ENCODE data around the gene IGSF9.

GRCh38 chr1:159938905-159939677 is 6.3 kb downstream of the IGSF9 start:
- TF ChIP-seq, protein P1, sequence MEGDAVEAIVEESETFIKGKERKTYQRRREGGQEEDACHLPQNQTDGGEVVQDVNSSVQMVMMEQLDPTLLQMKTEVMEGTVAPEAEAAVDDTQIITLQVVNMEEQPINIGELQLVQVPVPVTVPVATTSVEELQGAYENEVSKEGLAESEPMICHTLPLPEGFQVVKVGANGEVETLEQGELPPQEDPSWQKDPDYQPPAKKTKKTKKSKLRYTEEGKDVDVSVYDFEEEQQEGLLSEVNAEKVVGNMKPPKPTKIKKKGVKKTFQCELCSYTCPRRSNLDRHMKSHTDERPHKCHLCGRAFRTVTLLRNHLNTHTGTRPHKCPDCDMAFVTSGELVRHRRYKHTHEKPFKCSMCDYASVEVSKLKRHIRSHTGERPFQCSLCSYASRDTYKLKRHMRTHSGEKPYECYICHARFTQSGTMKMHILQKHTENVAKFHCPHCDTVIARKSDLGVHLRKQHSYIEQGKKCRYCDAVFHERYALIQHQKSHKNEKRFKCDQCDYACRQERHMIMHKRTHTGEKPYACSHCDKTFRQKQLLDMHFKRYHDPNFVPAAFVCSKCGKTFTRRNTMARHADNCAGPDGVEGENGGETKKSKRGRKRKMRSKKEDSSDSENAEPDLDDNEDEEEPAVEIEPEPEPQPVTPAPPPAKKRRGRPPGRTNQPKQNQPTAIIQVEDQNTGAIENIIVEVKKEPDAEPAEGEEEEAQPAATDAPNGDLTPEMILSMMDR (IDR thresholded peaks at IDR 0.05; ENCODE audit: low read length): no peak
- no peak for TF ChIP-seq EZH2 (IDR thresholded peaks at IDR 0.05; ENCODE audit: borderline replicate concordance, low read length)
